GM06990 (cell line): ENCODE measurements around the gene UTP3.

Source experiments
- DNase-seq: peaks from one replicate; pipeline ENCODE4 v3.0.0-alpha.2; 2011; ENCODE audit not compliant: insufficient read length; ENCODE audit errors: extremely low read depth
- H3K27me3 ChIP-seq: replicated peaks from 2 replicates; pipeline ENCODE4 v1.6.0; 2011; ENCODE audit warnings: low read length; ENCODE audit not compliant: control insufficient read depth, insufficient read depth
- H3K36me3 ChIP-seq: 2 replicates; pipeline ENCODE4 v1.5.1; 2011; ENCODE audit warnings: low read length; ENCODE audit not compliant: control insufficient read depth, insufficient read depth
- H3K4me3 ChIP-seq: replicated peaks from 2 replicates; pipeline ENCODE4 v1.5.1; 2011; ENCODE audit warnings: low read depth, mild to moderate bottlenecking, control low read depth, low read length
- CTCF ChIP-seq: IDR thresholded peaks from 2 replicates; pipeline ENCODE4 v1.5.1; 2011; ENCODE audit warnings: low read length, control low read depth, mild to moderate bottlenecking, inconsistent platforms; ENCODE audit not compliant: insufficient read depth, poor library complexity, severe bottlenecking

Gene UTP3

GRCh38 chr4:70739496-70740337, 51.4 kb downstream of the UTP3 start:
- Histone ChIP-seq H3K36me3 (no peaks in the 10 kb centered on the region), H3K4me3 (no peak overlapping the region), H3K27me3 (no peaks in the 10 kb centered on the region)
- no peak for TF ChIP-seq CTCF
- DNase-seq = no peak
